Upper lobe of right lung (tissue), 1 donor: ENCODE measurements around the gene ZNF226. TPM values are rescaled to one million over a fixed set of nuclear protein-coding genes. Genes with fewer than 3 reads are reported as not detected.
"Not testable (repeated sequence)": the region's sequence is repeated elsewhere in the genome, so short reads cannot be mapped to it uniquely, and the experiment has no call there.

ENCODE experiments used
- ATAC-seq: fragments of 200-7000 bp; cut with Tn5 transposase; one replicate; pipeline ENCODE4 v1.9.1; 2020; ENCODE audit warnings: mild to moderate bottlenecking, moderate library complexity
- DNase-seq: peaks from one replicate; pipeline ENCODE4 v3.0.0-alpha.2; 2020
- H3K27ac ChIP-seq: fragments of 200-600 bp; one replicate; pipeline ENCODE4 v1.8.0; 2022
- H3K27me3 ChIP-seq: fragments of 200-600 bp; one replicate; pipeline ENCODE4 v1.8.0; 2022; ENCODE audit warnings: mild to moderate bottlenecking
- H3K36me3 ChIP-seq: fragments of 200-600 bp; one replicate; pipeline ENCODE4 v1.8.0; 2022
- H3K4me1 ChIP-seq: fragments of 200-600 bp; one replicate; pipeline ENCODE4 v1.8.0; 2022
- H3K4me3 ChIP-seq: fragments of 200-600 bp; one replicate; pipeline ENCODE4 v1.8.0; 2022; ENCODE audit warnings: mild to moderate bottlenecking
- H3K9me3 ChIP-seq: fragments of 200-600 bp; one replicate; pipeline ENCODE4 v1.8.0; 2022
- CTCF ChIP-seq: fragments of 200-600 bp; IDR thresholded peaks from one replicate; pipeline ENCODE4 v1.8.0; 2022; ENCODE audit warnings: antibody characterized with exemption
- intact Hi-C: fragments of 100-400 bp; cut with DNase I; formaldehyde crosslinking; loops from one replicate; pipeline ENCODE4 v1.11.0; 2022
- total RNA-seq: library from RNA; stranded (reverse); fragmentation: NEBNext Ultra II Directional; extraction: Animal tissue kit (Norgen Biotek cat#: 25700); gene quantifications from one replicate; pipeline ENCODE4 v1.2.1, GENCODE V29; 2021
- donor health status: DM: no; HTN: yes; CAD: no; lungs with severe emphysema.

ZNF226 gene
- total RNA-seq, 1 donor from 2014 or later = 16.8 TPM

- no peak for ATAC-seq
- Histone ChIP-seq H3K27me3 (no peaks in the 10 kb centered on the region), H3K4me1 (peaks cover 8% of the 10 kb centered on the region), H3K36me3 (peaks cover 22% of the 10 kb centered on the region), H3K4me3 (peak overlapping the region; percentile 90), H3K27ac (peak overlapping the region; percentile 85), H3K9me3 (no peaks in the 10 kb centered on the region)
- DNase-seq = no peak
- TF ChIP-seq CTCF = no peak
- intact Hi-C loops = no loop called here
Measured at GRCh38 chr19:44212866-44213346, 48.0 kb downstream of the ZNF226 start.

- H3K4me3 ChIP-seq, ATAC-seq, H3K27me3 ChIP-seq, intact Hi-C loops, DNase-seq, H3K4me1 ChIP-seq, H3K27ac ChIP-seq, H3K9me3 ChIP-seq: not testable (repeated sequence)
- H3K36me3 ChIP-seq = peaks cover 35% of the 10 kb centered on the region
Measured at GRCh38 chr19:44219926-44220325, 55.0 kb downstream of the ZNF226 start.

GRCh38 chr19:44220761-44221160 lies 55.9 kb downstream of the ZNF226 start:
- H3K9me3 ChIP-seq, ATAC-seq, intact Hi-C loops, H3K4me3 ChIP-seq, H3K4me1 ChIP-seq, H3K27ac ChIP-seq, DNase-seq, H3K27me3 ChIP-seq: not testable (repeated sequence)
- peaks cover 32% of the 10 kb centered on the region for H3K36me3 ChIP-seq

GRCh38 chr19:44221291-44221690 lies 56.4 kb downstream of the ZNF226 start:
- peaks cover 34% of the 10 kb centered on the region for H3K36me3 ChIP-seq
- DNase-seq, H3K4me1 ChIP-seq, ATAC-seq, H3K4me3 ChIP-seq, H3K27ac ChIP-seq, H3K27me3 ChIP-seq, intact Hi-C loops: not testable (repeated sequence)
- H3K9me3 ChIP-seq = peaks cover 10% of the 10 kb centered on the region

Other genes starting within 250 kb of the ZNF226 start
- 14.0 TPM for gene ZNF45, start 229.8 kb upstream of the ZNF226 start, total RNA-seq
- 3.9 TPM for gene ZNF221, start 213.9 kb upstream of the ZNF226 start, total RNA-seq
- 8.7 TPM for gene ZNF155, start 180.9 kb upstream of the ZNF226 start, total RNA-seq
- 5.2 TPM for gene ZNF230, start 162.1 kb upstream of the ZNF226 start, total RNA-seq
- gene ZNF222, start 139.7 kb upstream of the ZNF226 start, total RNA-seq = 4.5 TPM
- 5.8 TPM for gene ZNF223, start 113.1 kb upstream of the ZNF226 start, total RNA-seq
- 2.9 TPM for gene ZNF284, start 92.9 kb upstream of the ZNF226 start, total RNA-seq
- 24.8 TPM for gene ZNF224, start 70.7 kb upstream of the ZNF226 start, total RNA-seq
- 5.8 TPM for gene ZNF225, start 51.7 kb upstream of the ZNF226 start, total RNA-seq
- gene ZNF234, start 23.5 kb upstream of the ZNF226 start, total RNA-seq = 10.4 TPM
- 17.0 TPM for gene ZNF227, start 47.4 kb downstream of the ZNF226 start, total RNA-seq
- gene ZNF233, start 94.8 kb downstream of the ZNF226 start, total RNA-seq = 0.29 TPM
- gene ZNF235, start 139.9 kb downstream of the ZNF226 start, total RNA-seq = 6.5 TPM
- gene ZNF112, start 191.6 kb downstream of the ZNF226 start, total RNA-seq = 3.4 TPM
- 2.0 TPM for gene ZNF285, start 236.5 kb downstream of the ZNF226 start, total RNA-seq